HG03097 (cell line): Measurements from ENCODE around the gene PLA2G12B.

Source experiments
- ATAC-seq: cut with Tn5 transposase; IDR thresholded peaks from one replicate; pipeline ENCODE4 v1.9.1; 2021; ENCODE audit not compliant: unreplicated experiment, low FRiP score

Gene PLA2G12B

DNA sequence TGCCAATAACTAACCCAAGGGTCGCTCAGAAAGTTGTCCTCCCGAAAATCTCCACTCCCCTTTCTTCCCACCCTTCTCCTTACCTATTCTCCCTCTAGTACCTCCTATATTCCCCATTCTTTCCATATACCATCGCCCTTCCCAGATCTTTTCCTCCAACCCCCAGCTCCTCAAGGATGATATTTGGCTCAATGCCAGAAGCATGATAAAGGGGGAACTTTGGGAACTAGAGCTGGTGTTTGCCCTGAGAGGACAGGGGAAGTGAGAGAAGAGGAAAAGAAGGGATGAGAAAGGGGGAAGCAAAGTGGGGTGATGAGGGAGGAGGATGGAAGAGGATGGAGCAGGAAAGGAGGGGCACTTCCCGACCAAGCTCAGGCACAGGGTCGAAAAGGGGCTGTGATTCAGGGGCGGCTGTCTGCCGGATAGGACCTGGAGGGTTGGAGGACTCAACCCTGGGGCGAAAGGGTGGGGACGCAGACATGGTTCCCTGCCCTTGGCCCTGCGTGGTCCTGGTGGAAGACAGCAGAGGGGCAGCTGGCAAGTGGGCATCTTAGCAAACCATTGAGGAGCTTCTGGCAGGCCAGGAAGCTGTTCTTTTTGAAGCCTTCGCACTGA is 59.3 kb downstream of the PLA2G12B start:
- ATAC-seq, result no peak

- ATAC-seq, result no peak
Measured at GRCh38 chr10:72893136-72893798, 61.3 kb downstream of the PLA2G12B start, which contains the start of gene OIT3. Gene OIT3 (plus strand): TSS chr10:72893739. CDS start chr10:72893799, 60 bp downstream.

- no peak for ATAC-seq
Measured at GRCh38 chr10:72890086-72890485, 64.5 kb downstream of the PLA2G12B start.

DNA sequence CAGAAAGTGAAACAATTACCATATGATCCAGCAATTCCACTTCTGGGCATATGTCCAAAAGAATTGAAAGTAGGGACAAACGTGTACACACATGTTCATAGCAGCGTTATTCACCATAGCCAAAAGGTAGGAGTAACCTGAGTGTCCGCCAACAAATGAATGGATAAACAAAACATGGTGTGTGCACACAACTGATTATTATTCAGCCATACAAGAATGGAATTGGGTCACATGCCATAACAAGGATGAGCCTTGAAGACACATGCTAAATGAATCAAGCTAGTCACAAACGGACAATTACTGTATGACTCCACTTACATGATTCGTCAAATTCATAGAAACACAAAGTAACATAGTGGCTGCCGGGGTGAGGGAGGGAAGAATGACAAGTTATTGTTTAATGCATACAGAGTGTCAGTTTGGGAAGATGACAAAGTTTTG is 65.2 kb downstream of the PLA2G12B start:
- no peak for ATAC-seq

DNA sequence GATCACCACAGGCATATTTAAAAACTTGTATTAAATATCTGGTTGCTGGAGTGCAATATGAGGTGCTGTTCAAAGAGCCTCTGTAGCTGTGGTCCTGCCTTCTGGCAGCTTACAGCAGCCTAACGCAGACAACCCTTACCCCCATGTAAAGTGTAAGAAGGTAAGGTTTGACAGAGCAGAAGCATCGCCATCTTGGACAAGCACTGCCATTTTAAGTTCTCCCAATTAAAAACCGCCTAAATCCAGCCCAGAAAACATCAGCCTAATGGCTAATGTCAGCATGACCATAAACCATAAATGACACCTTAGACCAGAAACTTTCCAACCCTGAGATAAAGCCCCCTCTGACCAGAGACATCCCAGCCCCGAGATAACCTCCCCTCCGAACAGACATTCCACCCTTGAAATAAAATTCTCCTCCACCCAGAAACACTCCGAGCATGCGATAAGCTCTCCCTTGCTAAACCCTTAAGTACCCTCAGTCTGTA is 66.4 kb downstream of the PLA2G12B start:
- ATAC-seq, result no peak

GRCh38 chr10:72887043-72887442 is 67.6 kb downstream of the PLA2G12B start:
- ATAC-seq, result no peak

DNA sequence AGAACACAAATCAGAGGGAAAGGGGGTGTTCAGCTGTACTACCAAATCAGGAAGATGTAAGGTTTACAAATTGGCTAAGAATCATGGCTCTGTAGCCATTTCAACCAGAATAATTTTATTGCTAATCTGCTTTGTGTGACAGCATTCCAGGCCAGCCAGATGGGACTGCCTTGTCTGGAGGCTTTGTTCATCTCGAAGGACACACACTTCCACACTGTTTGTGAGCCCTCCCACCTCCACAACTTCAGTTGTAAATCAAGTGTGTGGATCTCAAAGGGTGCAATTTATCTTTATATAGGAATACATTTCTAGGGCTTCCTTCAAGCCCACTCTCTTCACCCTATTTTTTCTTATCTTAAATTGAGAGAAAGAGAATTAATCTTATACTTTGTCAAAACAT is 68.0 kb downstream of the PLA2G12B start:
- ATAC-seq, result no peak

DNA sequence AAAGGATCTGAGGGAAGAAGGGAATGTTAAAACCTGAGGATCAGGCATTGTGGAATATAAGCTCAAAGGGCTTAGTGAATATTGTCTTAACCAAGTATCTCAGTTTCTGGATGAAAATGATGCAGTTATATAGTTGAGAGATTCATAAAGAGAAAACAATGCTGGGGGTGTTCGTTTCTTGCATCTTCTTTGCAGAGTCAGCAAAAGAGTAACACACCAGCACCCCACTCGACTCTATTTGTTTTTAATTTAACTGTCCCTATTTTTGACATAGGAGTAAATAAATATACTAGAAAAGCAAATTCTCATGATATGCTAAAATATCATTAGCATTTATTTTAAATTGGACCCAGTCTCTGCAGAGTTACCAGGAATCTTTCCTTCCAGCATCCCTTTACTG is 68.7 kb downstream of the PLA2G12B start:
- no peak for ATAC-seq
